KOPT-K1 (cell line): ENCODE measurements around the gene FOXP1.

Experiments used
- H3K27ac ChIP-seq: fragments of 200-600 bp; sonication (generic); 2 replicates; pipeline ENCODE4 v1.5.1; 2016; ENCODE audit warnings: antibody characterized with exemption, mild to moderate bottlenecking, low read depth, low read length; ENCODE audit not compliant: poor library complexity, severe bottlenecking
- H3K36me3 ChIP-seq: fragments of 200-600 bp; sonication (generic); 2 replicates; pipeline ENCODE4 v1.5.1; 2017; ENCODE audit warnings: antibody characterized with exemption, mild to moderate bottlenecking, low read length, moderate library complexity; ENCODE audit not compliant: insufficient read depth
- H3K9me3 ChIP-seq: fragments of 200-600 bp; sonication (generic); 2 replicates; pipeline ENCODE4 v1.5.1; 2017; ENCODE audit warnings: antibody characterized with exemption, low read length, mild to moderate bottlenecking; ENCODE audit not compliant: insufficient read depth, poor library complexity, severe bottlenecking

The FOXP1 gene

DNA sequence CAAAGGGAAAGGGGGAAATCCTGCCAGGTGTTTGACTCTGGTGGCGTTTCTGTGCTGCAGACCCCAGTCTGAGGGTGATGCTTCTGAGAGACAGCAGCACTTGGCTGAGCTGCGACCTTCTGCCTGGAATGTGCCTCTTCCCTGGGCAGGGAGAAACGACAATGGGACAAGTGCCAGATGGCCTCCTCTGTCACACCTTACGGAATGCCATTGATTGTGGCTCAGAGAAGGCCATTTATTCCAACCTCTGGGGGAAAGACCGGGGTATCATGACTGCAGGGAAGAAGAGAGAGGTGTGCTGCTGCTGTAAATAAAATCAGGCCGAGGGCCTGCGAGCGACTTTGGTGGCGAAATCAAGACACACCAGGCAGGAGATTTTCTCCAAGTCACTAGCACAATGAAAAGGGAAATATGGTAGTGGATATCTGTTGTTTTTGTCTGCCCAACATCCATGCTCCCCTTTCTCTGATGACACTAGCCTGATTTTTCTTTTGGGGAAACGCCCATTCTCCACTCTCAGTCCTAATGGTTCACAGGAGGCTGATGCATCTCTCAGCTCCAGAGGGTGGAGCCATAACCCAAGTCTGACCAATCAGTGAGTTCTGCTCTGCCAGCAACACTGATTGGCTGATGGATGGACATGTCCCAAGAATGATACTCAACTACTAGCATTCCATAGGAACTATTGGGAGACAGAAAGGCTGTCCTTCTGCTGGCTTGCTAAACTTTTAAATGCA lies 336.1 kb downstream of the FOXP1 start:
- no peaks in the 10 kb centered on the region for H3K9me3 ChIP-seq
- no peak overlapping the region for H3K27ac ChIP-seq
- no peaks in the 10 kb centered on the region for H3K36me3 ChIP-seq

DNA sequence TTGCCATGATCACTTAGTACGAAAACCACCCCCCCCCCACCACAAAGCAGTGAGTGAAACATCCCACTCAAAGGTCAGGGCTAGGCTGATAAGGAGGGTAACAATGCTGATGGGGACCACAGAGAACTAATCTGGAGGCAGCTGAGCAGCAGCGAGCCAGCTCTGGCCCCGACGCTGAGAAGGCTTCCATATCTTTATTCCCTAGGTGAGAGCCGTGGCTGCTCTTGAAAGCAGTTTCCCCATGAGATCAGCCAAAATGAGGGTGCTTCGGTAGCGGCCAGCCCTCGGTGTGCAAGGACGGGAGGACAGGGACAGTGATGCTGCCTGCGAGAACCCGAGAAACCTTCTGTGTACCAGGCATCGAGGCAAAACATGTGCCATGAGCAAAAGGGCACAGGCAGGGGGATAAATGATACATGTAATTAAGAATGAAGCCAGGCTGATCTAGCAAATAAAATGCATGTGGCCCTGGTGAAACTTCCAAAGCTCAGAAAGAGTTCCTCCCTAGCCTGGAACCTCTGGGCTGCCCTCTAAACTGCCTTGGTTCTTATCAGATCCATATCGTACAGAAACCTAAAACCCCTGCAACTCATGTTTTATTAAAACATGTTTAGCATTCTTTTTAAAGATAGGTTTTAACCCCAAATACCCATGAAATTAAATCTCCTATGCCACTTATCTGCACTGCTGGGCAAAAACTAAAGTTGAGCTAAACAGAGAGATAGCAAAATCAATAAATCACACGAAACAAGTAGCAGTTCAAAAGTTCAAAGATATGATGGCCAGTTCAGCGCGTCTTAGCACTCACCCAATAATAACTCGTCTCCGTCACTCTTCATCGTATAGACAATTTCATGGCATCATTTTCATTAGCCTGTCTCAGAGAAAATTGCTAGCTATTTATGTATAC lies 337.3 kb downstream of the FOXP1 start:
- Histone ChIP-seq H3K36me3 (no peaks in the 10 kb centered on the region), H3K27ac (no peak overlapping the region), H3K9me3 (no peaks in the 10 kb centered on the region)

GRCh38 chr3:71244826-71245488 lies 338.6 kb downstream of the FOXP1 start:
- Histone ChIP-seq H3K27ac (no peak overlapping the region), H3K9me3 (no peaks in the 10 kb centered on the region), H3K36me3 (no peaks in the 10 kb centered on the region)

GRCh38 chr3:71244153-71244825 lies 339.2 kb downstream of the FOXP1 start:
- Histone ChIP-seq H3K36me3 (no peaks in the 10 kb centered on the region), H3K9me3 (no peaks in the 10 kb centered on the region), H3K27ac (no peak overlapping the region)

DNA sequence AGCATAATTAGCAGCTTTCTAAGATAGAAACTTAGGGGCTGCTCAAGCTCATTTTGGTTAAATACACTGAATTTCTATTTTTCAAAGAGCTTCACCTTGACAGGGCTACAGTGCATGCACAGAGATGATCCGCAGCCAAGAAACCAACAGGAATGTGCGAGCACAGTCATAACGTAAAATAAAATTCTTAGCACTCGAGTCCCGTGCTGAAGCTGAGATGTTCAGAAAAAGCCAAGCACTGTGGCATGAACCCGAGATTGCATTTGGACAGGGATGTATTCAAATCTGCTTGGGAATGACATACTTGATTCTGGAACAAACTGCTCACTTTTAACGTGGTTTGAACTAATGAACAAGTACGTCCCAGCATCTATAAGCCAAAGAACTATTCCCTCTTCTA lies 340.3 kb downstream of the FOXP1 start:
- Histone ChIP-seq H3K9me3 (no peaks in the 10 kb centered on the region), H3K36me3 (no peaks in the 10 kb centered on the region), H3K27ac (no peak overlapping the region)

- no peak overlapping the region for H3K27ac ChIP-seq
- H3K9me3 ChIP-seq: no peaks in the 10 kb centered on the region
- H3K36me3 ChIP-seq: no peaks in the 10 kb centered on the region
Observed at GRCh38 chr3:71241981-71242560, 341.5 kb downstream of the FOXP1 start.

DNA sequence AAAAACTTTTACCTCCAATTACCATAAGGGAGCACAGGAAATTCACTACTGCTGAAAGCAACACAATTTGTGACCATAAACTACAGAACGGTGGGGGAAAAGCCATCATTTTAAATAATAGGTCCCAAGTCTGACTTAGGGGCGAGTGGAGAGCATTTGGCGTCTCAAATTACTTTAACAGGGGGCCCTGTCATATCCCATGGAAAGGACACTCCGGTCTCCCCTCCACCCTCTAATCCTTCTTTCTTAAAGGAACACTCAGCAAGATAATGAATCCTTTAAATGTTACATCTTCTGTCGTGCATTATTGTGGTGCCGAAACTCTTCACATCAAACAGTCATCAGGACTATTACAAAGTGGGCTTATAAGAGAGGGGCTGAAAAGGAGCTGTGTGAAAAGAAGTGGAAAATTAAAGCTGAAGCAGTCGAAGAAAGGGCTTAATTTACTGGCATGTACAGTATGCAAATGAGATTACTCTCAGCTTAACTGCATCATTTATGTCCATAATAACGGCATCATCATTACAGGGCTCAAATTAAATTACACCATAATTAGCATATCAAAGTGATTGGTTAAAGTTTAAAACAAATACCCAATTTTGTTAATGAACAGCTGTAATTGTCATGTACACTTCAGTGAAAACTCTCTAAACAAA lies 342.2 kb downstream of the FOXP1 start:
- no peak overlapping the region for H3K27ac ChIP-seq
- no peaks in the 10 kb centered on the region for H3K36me3 ChIP-seq

GRCh38 chr3:71240034-71240433 lies 343.5 kb downstream of the FOXP1 start:
- Histone ChIP-seq H3K27ac (no peak overlapping the region), H3K9me3 (no peaks in the 10 kb centered on the region), H3K36me3 (no peaks in the 10 kb centered on the region)

More for the DNA sequence above, 342.2 kb downstream of the FOXP1 start:
- no peaks in the 10 kb centered on the region for H3K9me3 ChIP-seq

DNA sequence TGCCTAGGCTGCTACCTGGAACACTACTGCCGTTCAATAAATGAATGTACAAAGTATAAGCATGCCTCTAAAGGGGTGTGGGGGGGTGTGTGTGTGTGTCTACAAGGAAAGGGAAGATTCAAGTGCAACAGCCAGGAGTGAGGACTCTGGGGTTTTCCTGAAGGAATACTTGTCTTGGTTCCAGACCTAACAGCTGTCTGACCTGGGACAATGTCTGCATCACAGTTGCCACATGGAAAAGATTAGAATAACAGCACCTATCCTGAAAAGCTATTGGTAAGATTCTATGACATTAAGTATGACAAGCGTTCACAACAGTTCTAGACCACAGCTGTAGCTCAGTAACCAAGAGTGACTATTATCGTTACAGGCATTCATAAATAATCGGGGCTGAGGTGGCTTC lies 345.2 kb downstream of the FOXP1 start:
- Histone ChIP-seq H3K9me3 (no peaks in the 10 kb centered on the region), H3K27ac (no peak overlapping the region)

DNA sequence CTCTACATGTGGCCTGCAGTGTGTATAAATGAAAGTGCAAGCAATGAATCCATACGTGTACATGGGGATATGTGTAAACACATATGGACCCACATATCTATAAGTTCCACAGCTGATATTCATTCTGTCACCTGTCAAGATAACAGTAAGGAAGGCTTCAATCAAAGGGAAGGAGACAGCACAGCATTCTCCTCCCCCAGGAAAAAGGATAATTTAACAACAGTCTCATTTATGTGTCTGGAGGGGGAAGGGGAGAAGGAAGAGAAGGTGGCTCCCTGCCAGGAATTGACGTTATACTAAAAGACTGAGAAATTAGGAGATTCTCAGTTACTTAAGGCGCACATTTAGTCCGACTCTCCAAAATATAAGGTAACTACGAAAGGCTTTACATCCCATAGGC lies 345.9 kb downstream of the FOXP1 start:
- H3K9me3 ChIP-seq: no peaks in the 10 kb centered on the region
- no peak overlapping the region for H3K27ac ChIP-seq
- H3K36me3 ChIP-seq: no peaks in the 10 kb centered on the region

More for the DNA sequence above, 345.2 kb downstream of the FOXP1 start:
- no peaks in the 10 kb centered on the region for H3K36me3 ChIP-seq

DNA sequence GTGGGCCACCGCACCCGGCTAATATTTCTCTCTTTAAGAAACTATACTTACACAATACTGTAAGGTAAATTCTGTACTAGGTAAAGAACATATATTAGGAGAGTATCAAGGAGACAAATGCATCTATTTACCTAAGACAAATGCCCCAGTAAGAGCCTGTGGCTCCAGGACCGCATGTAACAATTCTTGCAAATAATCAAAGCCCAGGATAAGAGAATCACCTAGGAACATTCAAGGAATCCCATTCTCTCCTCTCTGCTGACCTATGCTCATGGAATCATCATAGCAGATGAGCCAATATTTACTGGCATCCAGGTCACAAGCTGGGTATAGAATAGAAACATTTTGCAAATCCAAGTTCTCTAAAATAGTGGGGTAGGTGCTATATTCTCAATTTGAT lies 347.7 kb downstream of the FOXP1 start:
- no peak overlapping the region for H3K27ac ChIP-seq
- H3K9me3 ChIP-seq: no peaks in the 10 kb centered on the region
- H3K36me3 ChIP-seq: no peaks in the 10 kb centered on the region

DNA sequence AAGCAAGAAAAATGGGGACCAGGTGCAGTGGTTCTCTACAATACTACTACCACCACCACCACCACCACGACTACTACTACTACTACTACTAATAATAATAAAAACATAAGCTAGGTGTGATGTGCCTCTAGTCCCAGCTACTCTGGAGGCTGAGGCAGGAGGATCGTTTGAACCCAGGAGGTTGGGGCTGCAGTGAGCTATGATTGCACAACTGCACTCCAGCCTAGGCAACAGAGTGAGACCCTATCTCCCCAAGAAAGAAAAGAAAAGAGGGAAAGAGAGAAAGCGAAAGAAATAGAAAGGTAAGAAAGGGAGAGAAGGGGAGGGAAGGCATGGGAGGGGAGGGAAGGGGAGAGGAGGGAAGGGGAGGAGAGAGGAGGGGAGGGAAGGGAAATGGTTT lies 350.6 kb downstream of the FOXP1 start:
- Histone ChIP-seq H3K9me3 (no peaks in the 10 kb centered on the region), H3K36me3 (no peaks in the 10 kb centered on the region), H3K27ac (no peak overlapping the region)

DNA sequence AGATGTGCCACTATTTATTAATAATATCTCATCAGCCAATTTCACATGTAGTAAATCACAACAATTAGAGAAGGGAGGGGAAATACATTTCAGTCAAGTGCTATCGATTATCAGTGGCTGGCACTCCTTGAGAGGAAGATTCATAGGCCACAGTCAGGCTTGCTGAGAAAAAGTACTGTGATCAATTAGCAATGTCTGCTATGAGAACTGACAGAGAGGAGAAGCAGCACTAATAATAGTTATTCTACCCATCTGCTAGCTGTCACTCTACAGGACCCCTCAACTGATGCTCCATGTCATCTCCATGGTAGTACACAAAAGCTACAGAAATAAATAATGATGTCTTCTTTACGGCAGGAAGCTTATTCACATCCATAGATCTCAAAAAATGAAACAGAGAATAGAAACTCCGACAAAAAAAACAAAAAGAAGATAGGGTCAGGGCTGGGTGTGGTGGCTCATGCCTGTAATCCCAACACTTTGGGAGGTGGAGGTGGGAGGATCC lies 351.3 kb downstream of the FOXP1 start:
- H3K36me3 ChIP-seq: no peaks in the 10 kb centered on the region
- no peaks in the 10 kb centered on the region for H3K9me3 ChIP-seq
- H3K27ac ChIP-seq: no peak overlapping the region

- no peaks in the 10 kb centered on the region for H3K9me3 ChIP-seq
- no peaks in the 10 kb centered on the region for H3K36me3 ChIP-seq
- H3K27ac ChIP-seq: no peak overlapping the region
Observed at GRCh38 chr3:71231680-71232079, 351.8 kb downstream of the FOXP1 start.
